OCI-LY7 (cell line): ENCODE results near the gene PPP2R5C. TPM values are rescaled to one million over a fixed set of nuclear protein-coding genes. Genes with fewer than 3 reads are reported as not detected.

Experiments
- BruUV-seq: library from RNA; stranded (reverse); fragments of 400-500 nt; replicated peaks from 2 replicates; lab custom pipeline; 2021; lab: Mats Ljungman, UMichigan
- CTCF ChIA-PET: fragments of 300-600 bp; sonication (Branson Sonifier 250); formaldehyde crosslinking; loops from one replicate; lab custom pipeline; 2022; ENCODE audit warnings: antibody characterized with exemption; ENCODE audit not compliant: unreplicated experiment; lab: Charles Lee
- POLR2A ChIA-PET: fragments of 300-600 bp; sonication (Branson Sonifier 250); formaldehyde crosslinking; loops from one replicate; lab custom pipeline; 2022; ENCODE audit warnings: antibody characterized with exemption; lab: Charles Lee
- DNase-seq: peaks from one replicate; pipeline ENCODE4 v3.0.0-alpha.2; 2015; ENCODE audit warnings: low spot score
- H2AFZ ChIP-seq: fragments of 200-600 bp; sonication (generic), shearing (Covaris generic); 2 replicates; pipeline ENCODE4 v1.6.1; 2014; ENCODE audit warnings: mild to moderate bottlenecking, antibody characterized with exemption, low read length, moderate library complexity
- H3K27ac ChIP-seq: fragments of 200-600 bp; sonication (generic); 2 replicates; pipeline ENCODE4 v1.5.1; 2014; ENCODE audit warnings: mixed run types, low read depth, mild to moderate bottlenecking, moderate library complexity, low read length, inconsistent platforms; ENCODE audit not compliant: poor library complexity, severe bottlenecking
- H3K36me3 ChIP-seq: fragments of 200-600 bp; sonication (generic); 2 replicates; pipeline ENCODE4 v1.6.1; 2014; ENCODE audit warnings: mild to moderate bottlenecking, antibody characterized with exemption, low read length, moderate library complexity, mixed read lengths; ENCODE audit not compliant: insufficient read depth
- H3K4me1 ChIP-seq: fragments of 200-600 bp; sonication (generic); 2 replicates; pipeline ENCODE4 v1.5.1; 2014; ENCODE audit warnings: mild to moderate bottlenecking, low read length; ENCODE audit not compliant: insufficient read depth, poor library complexity, severe bottlenecking
- H3K4me2 ChIP-seq: fragments of 200-600 bp; sonication (generic); 2 replicates; pipeline ENCODE4 v1.6.1; 2014; ENCODE audit warnings: mild to moderate bottlenecking, low read length
- H3K4me3 ChIP-seq: fragments of 200-600 bp; sonication (generic); 2 replicates; pipeline ENCODE4 v1.5.1; 2014; ENCODE audit warnings: mild to moderate bottlenecking, low read depth, low read length; ENCODE audit not compliant: poor library complexity, severe bottlenecking
- H3K79me2 ChIP-seq: fragments of 200-600 bp; sonication (generic); 2 replicates; pipeline ENCODE4 v1.6.1; 2016; ENCODE audit warnings: low read depth, mild to moderate bottlenecking, low read length, moderate library complexity, mixed read lengths; ENCODE audit not compliant: insufficient read depth
- H3K9me2 ChIP-seq: fragments of 200-600 bp; sonication (generic); 2 replicates; pipeline ENCODE4 v1.6.1; 2016; ENCODE audit warnings: mild to moderate bottlenecking, low read length, mixed read lengths; ENCODE audit not compliant: insufficient read depth
- H3K9me3 ChIP-seq: fragments of 200-600 bp; sonication (generic); 2 replicates; pipeline ENCODE4 v1.6.1; 2014; ENCODE audit warnings: mild to moderate bottlenecking, mixed run types, low read length, mixed read lengths
- H4K20me1 ChIP-seq: fragments of 200-600 bp; sonication (generic); 2 replicates; pipeline ENCODE4 v1.6.1; 2014; ENCODE audit warnings: mild to moderate bottlenecking, antibody characterized with exemption, low read length, moderate library complexity, mixed read lengths; ENCODE audit not compliant: insufficient read depth
- EZH2phosphoT487 ChIP-seq: fragments of 200-600 bp; sonication (generic); IDR thresholded peaks from 2 replicates; pipeline ENCODE4 v1.6.1; 2018; ENCODE audit warnings: low read depth, borderline replicate concordance, mild to moderate bottlenecking, mixed run types, antibody characterized with exemption, low read length, moderate library complexity, mixed read lengths
- intact Hi-C: fragments of 100-400 bp; cut with micrococcal nuclease; formaldehyde crosslinking; loops from one replicate; pipeline ENCODE4 v1.10.0; 2022; ENCODE audit not compliant: unreplicated experiment
- total RNA-seq, 2 experiments: library from RNA; depleted of rRNA in 1 of 2; stranded (reverse); fragments of >200 nt in 1 of 2; shearing (Covaris generic) in 1 of 2; gene quantifications; 2 replicates each; pipeline ENCODE4 v1.2.3, GENCODE V29; 2014 to 2022
- TF ChIP-seq, protein P1 (sequence below): fragments of 200-600 bp; sonication (generic); conservative IDR thresholded peaks from 2 replicates; pipeline ENCODE4 v1.5.1; 2014; ENCODE audit warnings: mild to moderate bottlenecking, antibody characterized with exemption, low read length, moderate library complexity, mixed read lengths

Gene PPP2R5C
- total RNA-seq, 2 experiments from 2014 or later: 161 to 236 TPM

DNA sequence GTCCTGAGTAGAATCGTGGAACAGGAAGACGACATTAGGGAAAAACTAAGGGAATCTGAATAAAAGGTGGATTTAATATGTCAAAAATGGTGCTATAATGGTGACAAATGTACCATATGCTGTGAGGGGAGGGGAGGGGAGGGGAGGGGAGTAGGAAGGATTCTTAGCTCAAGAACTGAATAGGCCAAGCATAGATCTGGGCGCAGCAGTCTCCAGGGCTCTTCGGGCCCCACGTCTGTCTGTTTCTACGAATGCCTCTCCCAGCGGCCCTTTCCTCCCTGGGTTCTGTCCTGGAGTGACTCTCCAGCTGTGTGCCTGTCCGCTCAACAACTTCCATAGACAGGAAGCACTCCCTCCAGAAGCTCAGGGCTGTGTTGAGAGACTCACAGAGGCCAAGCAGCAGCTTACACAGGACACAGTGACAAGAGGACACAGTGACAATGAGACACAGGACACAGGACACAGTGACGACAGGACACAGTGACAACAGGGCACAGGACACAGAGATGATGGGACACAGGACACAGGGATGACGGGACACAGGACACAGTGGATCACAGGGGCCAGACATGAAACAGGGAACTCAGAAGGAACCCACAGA, 42.4 kb upstream of the PPP2R5C start:
- no peaks in the 10 kb centered on the region for H3K36me3 ChIP-seq
- intact Hi-C loops: no loop called here
- H3K27ac ChIP-seq: no peak overlapping the region
- no peak overlapping the region for H3K4me3 ChIP-seq
- TF ChIP-seq, protein P1, sequence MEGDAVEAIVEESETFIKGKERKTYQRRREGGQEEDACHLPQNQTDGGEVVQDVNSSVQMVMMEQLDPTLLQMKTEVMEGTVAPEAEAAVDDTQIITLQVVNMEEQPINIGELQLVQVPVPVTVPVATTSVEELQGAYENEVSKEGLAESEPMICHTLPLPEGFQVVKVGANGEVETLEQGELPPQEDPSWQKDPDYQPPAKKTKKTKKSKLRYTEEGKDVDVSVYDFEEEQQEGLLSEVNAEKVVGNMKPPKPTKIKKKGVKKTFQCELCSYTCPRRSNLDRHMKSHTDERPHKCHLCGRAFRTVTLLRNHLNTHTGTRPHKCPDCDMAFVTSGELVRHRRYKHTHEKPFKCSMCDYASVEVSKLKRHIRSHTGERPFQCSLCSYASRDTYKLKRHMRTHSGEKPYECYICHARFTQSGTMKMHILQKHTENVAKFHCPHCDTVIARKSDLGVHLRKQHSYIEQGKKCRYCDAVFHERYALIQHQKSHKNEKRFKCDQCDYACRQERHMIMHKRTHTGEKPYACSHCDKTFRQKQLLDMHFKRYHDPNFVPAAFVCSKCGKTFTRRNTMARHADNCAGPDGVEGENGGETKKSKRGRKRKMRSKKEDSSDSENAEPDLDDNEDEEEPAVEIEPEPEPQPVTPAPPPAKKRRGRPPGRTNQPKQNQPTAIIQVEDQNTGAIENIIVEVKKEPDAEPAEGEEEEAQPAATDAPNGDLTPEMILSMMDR: no peak
- TF ChIP-seq EZH2phosphoT487: no peak
- ChIA-PET CTCF (no interaction called here), POLR2A (interaction anchor here (0.5 to 0.7 kb wide), 2 partner anchors 377 to 511 kb away, joined by 3 read pairs; no protein-coding TSS in a partner anchor)
- BruUV-seq: no TSS peak
- no peak overlapping the region for H3K4me2 ChIP-seq
- no peaks in the 10 kb centered on the region for H4K20me1 ChIP-seq
- peaks cover 8% of the 10 kb centered on the region for H3K4me1 ChIP-seq
- DNase-seq: no peak
- H3K79me2 ChIP-seq: no peaks in the 10 kb centered on the region
- no peak overlapping the region for H2AFZ ChIP-seq
- H3K9me2 ChIP-seq: no peaks in the 10 kb centered on the region
- H3K9me3 ChIP-seq: no peaks in the 10 kb centered on the region

DNA sequence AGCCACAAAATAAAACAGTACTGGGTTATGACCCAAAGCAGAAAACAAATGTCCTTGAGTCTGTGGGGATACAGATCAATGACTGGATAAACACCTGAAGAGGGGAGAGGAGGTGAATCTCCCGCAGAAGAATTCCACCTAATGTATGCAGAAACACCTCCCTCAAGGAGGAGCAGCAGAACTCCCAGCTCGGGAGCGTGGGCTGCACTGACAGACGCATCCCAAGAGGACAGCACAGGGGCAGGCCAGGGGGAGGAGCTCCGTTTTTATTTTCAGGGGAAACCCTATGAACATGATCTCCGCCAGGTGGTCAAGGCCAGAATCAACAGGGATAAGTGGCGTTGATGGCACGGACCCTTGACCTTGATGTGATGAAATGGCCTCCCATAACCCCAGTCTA, 41.8 kb upstream of the PPP2R5C start:
- ChIA-PET CTCF (no interaction called here), POLR2A (interaction anchor here (0.5 to 0.7 kb wide), 2 partner anchors 377 to 511 kb away, joined by 3 read pairs; no protein-coding TSS in a partner anchor)
- H2AFZ ChIP-seq: no peak overlapping the region
- no peaks in the 10 kb centered on the region for H3K36me3 ChIP-seq
- no peaks in the 10 kb centered on the region for H4K20me1 ChIP-seq
- H3K4me3 ChIP-seq: no peak overlapping the region
- intact Hi-C loops: no loop called here
- TF ChIP-seq, protein P1: no peak
- TF ChIP-seq EZH2phosphoT487: no peak
- H3K79me2 ChIP-seq: no peaks in the 10 kb centered on the region
- no peaks in the 10 kb centered on the region for H3K9me3 ChIP-seq
- peaks cover 8% of the 10 kb centered on the region for H3K4me1 ChIP-seq
- H3K4me2 ChIP-seq: no peak overlapping the region
- no TSS peak for BruUV-seq
- DNase-seq: no peak
- H3K9me2 ChIP-seq: no peaks in the 10 kb centered on the region
- H3K27ac ChIP-seq: no peak overlapping the region

DNA sequence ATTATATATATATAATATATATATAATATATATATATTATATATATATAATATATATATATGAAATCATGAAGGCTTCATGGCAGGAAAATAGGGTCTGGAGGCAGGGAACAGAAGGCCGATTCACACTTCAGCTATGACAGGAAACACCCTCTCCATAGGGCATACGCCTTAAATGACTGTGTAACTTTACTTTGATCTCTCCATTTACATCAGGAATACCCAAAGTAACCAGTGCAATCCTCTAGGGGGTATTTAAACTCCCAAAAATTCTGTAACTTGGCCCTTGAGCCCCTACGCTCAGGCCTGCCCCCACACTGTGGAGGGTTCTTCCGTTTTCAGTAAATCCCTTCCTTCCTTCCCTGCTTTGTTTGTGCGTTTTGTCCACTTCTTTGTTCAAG, 40.4 kb upstream of the PPP2R5C start:
- intact Hi-C loops: no loop called here

More for the DNA sequence above, 40.4 kb upstream of the PPP2R5C start:
- POLR2A ChIA-PET: interaction anchor here (0.6 kb wide), 1 partner anchor 9 kb away, joined by 3 read pairs; no protein-coding TSS in a partner anchor
- Histone ChIP-seq H4K20me1 (no peaks in the 10 kb centered on the region), H3K4me1 (peaks cover 8% of the 10 kb centered on the region), H3K79me2 (no peaks in the 10 kb centered on the region), H2AFZ (no peak overlapping the region), H3K9me3 (no peaks in the 10 kb centered on the region), H3K4me2 (no peak overlapping the region), H3K4me3 (no peak overlapping the region), H3K27ac (no peak overlapping the region), H3K9me2 (no peaks in the 10 kb centered on the region), H3K36me3 (no peaks in the 10 kb centered on the region)
- CTCF ChIA-PET: no interaction called here
- no peak for DNase-seq
- BruUV-seq: no TSS peak
- no peak for TF ChIP-seq EZH2phosphoT487
- TF ChIP-seq, protein P1: no peak
